OCI-LY1 (cell line): ENCODE measurements around the gene LMNA.

ENCODE experiments used
- H2AFZ ChIP-seq: fragments of 200-600 bp; sonication (generic), shearing (Covaris generic); 2 replicates; pipeline ENCODE4 v1.6.0; 2014; ENCODE audit warnings: antibody characterized with exemption, mild to moderate bottlenecking, low read length
- H3F3A ChIP-seq: fragments of 200-600 bp; sonication (generic), shearing (Covaris generic); 2 replicates; pipeline ENCODE4 v1.6.0; 2014; ENCODE audit warnings: mild to moderate bottlenecking, antibody characterized with exemption, low read length, moderate library complexity; ENCODE audit not compliant: insufficient read depth
- H3K27ac ChIP-seq: fragments of 200-600 bp; sonication (generic); 2 replicates; pipeline ENCODE4 v1.5.1; 2014; ENCODE audit warnings: low read length, mixed run types, mild to moderate bottlenecking, low read depth; ENCODE audit not compliant: poor library complexity, severe bottlenecking
- H3K27me3 ChIP-seq: fragments of 200-600 bp; sonication (generic); 2 replicates; pipeline ENCODE4 v1.6.0; 2014; ENCODE audit warnings: antibody characterized with exemption, mild to moderate bottlenecking, low read length, moderate library complexity; ENCODE audit not compliant: insufficient read depth
- H3K36me3 ChIP-seq: fragments of 200-600 bp; sonication (generic); 2 replicates; pipeline ENCODE4 v1.6.1; 2014; ENCODE audit warnings: mild to moderate bottlenecking, antibody characterized with exemption, low read length, moderate library complexity, mixed read lengths; ENCODE audit not compliant: insufficient read depth
- H3K4me1 ChIP-seq: fragments of 200-600 bp; sonication (generic); 2 replicates; pipeline ENCODE4 v1.5.1; 2014; ENCODE audit warnings: mild to moderate bottlenecking, low read length, moderate library complexity; ENCODE audit not compliant: insufficient read depth, severe bottlenecking
- H3K4me2 ChIP-seq: fragments of 200-600 bp; sonication (generic), shearing (Covaris generic); 2 replicates; pipeline ENCODE4 v1.6.1; 2014; ENCODE audit warnings: low read length
- H3K4me3 ChIP-seq: fragments of 200-600 bp; sonication (generic); 2 replicates; pipeline ENCODE4 v1.5.1; 2014; ENCODE audit warnings: low read length, low read depth, mild to moderate bottlenecking, mixed read lengths; ENCODE audit not compliant: poor library complexity, severe bottlenecking
- H3K79me2 ChIP-seq: fragments of 200-600 bp; shearing (Covaris generic); 2 replicates; pipeline ENCODE4 v1.6.1; 2016; ENCODE audit warnings: mixed run types, low read length, mixed read lengths; ENCODE audit not compliant: insufficient read depth
- H3K9ac ChIP-seq: fragments of 200-600 bp; sonication (generic), shearing (Covaris generic); 2 replicates; pipeline ENCODE4 v1.6.1; 2014; ENCODE audit warnings: mild to moderate bottlenecking, low read length, mixed read lengths
- H3K9me2 ChIP-seq: fragments of 200-600 bp; sonication (generic), shearing (Covaris generic); 2 replicates; pipeline ENCODE4 v1.6.1; 2014; ENCODE audit warnings: low read depth, mild to moderate bottlenecking, low read length, mixed read lengths
- H3K9me3 ChIP-seq: fragments of 200-600 bp; shearing (Covaris generic); 2 replicates; pipeline ENCODE4 v1.6.1; 2014; ENCODE audit warnings: low read length, mixed read lengths
- H4K20me1 ChIP-seq: fragments of 200-600 bp; sonication (generic), shearing (Covaris generic); 2 replicates; pipeline ENCODE4 v1.6.0; 2016; ENCODE audit warnings: mild to moderate bottlenecking, low read length; ENCODE audit not compliant: insufficient read depth
- EZH2 ChIP-seq: fragments of 200-600 bp; sonication (generic), shearing (Covaris generic); IDR thresholded peaks from 2 replicates; pipeline ENCODE4 v1.8.0; 2017; ENCODE audit warnings: borderline replicate concordance, mixed run types, mild to moderate bottlenecking, antibody characterized with exemption, low read length, moderate library complexity, mixed read lengths
- TF ChIP-seq, protein P1 (sequence below): fragments of 200-600 bp; sonication (generic), shearing (Covaris generic); IDR thresholded peaks from 2 replicates; pipeline ENCODE4 v1.5.1; 2017; ENCODE audit warnings: mild to moderate bottlenecking, antibody characterized with exemption, low read length, moderate library complexity, mixed read lengths

The LMNA gene

DNA sequence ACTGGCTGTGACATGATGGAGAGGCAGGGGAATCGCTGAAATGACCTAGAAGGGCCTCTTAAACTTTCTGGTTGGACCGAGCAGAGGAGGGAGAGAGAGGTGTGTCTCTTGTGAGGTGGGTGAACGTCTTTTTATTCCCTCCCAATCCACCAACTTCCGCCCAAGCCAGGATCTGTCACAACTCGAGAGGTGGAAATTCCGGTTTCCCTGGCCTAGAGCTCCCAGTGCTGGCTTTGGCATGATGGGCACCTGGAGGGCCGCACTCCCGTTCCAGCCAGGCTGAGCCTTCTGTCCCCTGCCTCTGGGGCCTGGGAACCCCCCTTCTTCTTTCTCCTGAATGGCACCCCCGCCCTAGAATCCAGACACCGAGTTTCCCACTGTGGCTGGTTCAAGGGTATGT is 38.9 kb downstream of the LMNA start, which contains the start of gene SEMA4A:
Gene SEMA4A, plus strand, starts transcription at position 224 of the 400 bp plus-strand sequence. CDS start 994 bp downstream, outside the sequence.
- Histone ChIP-seq H3K9me3 (no peaks in the 10 kb centered on the region), H3K9ac (peak within 1 kb of the TSS; percentile 67), H3K4me1 (peaks cover 99% of the 10 kb centered on the region), H3K36me3 (peaks cover 7% of the 10 kb centered on the region; the same call in 1 of the 2 replicates), H2AFZ (no peak within 1 kb of the TSS), H3K27me3 (no peaks in the 10 kb centered on the region), H3K4me3 (peak within 1 kb of the TSS; percentile 65), H4K20me1 (no peaks in the 10 kb centered on the region), H3F3A (no peaks in the 10 kb centered on the region), H3K9me2 (no peaks in the 10 kb centered on the region), H3K79me2 (no peaks in the 10 kb centered on the region), H3K4me2 (peak within 1 kb of the TSS; percentile 78), H3K27ac (peak within 1 kb of the TSS; percentile 93)
- TF ChIP-seq, protein P1, sequence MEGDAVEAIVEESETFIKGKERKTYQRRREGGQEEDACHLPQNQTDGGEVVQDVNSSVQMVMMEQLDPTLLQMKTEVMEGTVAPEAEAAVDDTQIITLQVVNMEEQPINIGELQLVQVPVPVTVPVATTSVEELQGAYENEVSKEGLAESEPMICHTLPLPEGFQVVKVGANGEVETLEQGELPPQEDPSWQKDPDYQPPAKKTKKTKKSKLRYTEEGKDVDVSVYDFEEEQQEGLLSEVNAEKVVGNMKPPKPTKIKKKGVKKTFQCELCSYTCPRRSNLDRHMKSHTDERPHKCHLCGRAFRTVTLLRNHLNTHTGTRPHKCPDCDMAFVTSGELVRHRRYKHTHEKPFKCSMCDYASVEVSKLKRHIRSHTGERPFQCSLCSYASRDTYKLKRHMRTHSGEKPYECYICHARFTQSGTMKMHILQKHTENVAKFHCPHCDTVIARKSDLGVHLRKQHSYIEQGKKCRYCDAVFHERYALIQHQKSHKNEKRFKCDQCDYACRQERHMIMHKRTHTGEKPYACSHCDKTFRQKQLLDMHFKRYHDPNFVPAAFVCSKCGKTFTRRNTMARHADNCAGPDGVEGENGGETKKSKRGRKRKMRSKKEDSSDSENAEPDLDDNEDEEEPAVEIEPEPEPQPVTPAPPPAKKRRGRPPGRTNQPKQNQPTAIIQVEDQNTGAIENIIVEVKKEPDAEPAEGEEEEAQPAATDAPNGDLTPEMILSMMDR = no peak
- no peak for TF ChIP-seq EZH2

DNA sequence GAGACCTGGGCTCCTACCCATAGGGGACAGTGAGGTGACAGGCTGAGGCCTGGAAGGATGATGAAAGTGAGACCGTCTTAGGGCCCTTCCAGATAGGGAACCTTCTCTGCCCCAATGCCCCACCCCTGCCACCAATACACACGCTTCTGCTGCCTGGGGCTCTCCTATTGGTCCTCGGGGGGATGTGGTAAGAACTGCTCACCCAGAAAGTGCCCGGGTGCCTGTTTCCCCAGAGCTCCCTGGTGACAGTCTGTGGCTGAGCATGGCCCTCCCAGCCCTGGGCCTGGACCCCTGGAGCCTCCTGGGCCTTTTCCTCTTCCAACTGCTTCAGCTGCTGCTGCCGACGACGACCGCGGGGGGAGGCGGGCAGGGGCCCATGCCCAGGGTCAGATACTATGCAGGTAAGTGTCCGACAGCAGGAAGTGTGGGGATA is 39.8 kb downstream of the LMNA start:
- Histone ChIP-seq H3K27me3 (no peaks in the 10 kb centered on the region), H3K79me2 (no peaks in the 10 kb centered on the region), H3K4me2 (peak overlapping the region; percentile 78), H3F3A (no peaks in the 10 kb centered on the region), H3K9me2 (no peaks in the 10 kb centered on the region), H3K9me3 (no peaks in the 10 kb centered on the region), H3K4me3 (peak overlapping the region; percentile 65), H3K36me3 (peaks cover 16% of the 10 kb centered on the region; the same call in 1 of the 2 replicates), H3K4me1 (peaks cover 99% of the 10 kb centered on the region), H2AFZ (no peak overlapping the region), H4K20me1 (no peaks in the 10 kb centered on the region), H3K9ac (peak overlapping the region; percentile 67), H3K27ac (peak overlapping the region; percentile 93)
- TF ChIP-seq, protein P1 = no peak
- no peak for TF ChIP-seq EZH2

DNA sequence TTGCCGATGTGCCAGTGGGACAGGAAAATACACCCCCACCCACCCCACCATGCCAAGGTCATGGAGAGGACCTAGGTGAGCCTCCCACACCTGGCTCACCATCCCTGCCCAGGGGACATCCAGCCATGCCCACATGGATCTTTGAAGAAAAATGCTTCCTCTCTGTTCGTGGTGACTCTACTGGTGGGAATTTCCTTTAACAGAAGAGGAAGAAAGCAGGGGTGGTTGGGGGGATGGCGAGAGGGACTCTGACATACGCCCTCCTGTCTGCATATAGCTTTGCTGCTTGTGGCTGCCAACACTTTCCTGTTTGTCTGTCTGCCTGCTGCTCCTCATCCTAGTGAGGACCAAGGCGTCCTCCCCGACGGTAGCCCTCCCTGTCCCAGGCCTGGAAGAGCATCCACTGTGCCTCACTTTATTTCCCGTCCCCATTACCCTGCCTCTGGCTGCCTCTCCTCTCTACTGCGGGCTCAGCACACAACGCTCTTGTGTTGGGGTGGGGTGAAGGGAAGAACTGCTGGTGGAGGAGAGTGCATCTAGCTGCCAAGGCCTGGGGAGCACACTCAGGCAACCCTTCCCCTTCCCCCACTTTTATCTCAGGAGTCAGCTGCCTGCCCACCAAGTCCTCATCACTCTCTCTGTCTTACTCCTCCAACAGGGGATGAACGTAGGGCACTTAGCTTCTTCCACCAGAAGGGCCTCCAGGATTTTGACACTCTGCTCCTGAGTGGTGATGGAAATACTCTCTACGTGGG is 41.4 kb downstream of the LMNA start:
- Histone ChIP-seq H3F3A (no peaks in the 10 kb centered on the region), H3K9me2 (no peaks in the 10 kb centered on the region), H2AFZ (no peak overlapping the region), H3K9ac (peak overlapping the region; percentile 53), H3K27me3 (no peaks in the 10 kb centered on the region), H3K4me2 (peak overlapping the region; percentile 78), H3K4me1 (peaks cover 98% of the 10 kb centered on the region), H3K9me3 (no peaks in the 10 kb centered on the region), H4K20me1 (no peaks in the 10 kb centered on the region), H3K27ac (peak overlapping the region; percentile 93), H3K4me3 (peak overlapping the region; percentile 65), H3K36me3 (peaks cover 16% of the 10 kb centered on the region; the same call in 1 of the 2 replicates), H3K79me2 (no peaks in the 10 kb centered on the region)
- TF ChIP-seq, protein P1 = no peak
- no peak for TF ChIP-seq EZH2
